ENCODE results near the gene DDAH1. TPM values are rescaled to one million over a fixed set of nuclear protein-coding genes. Genes with fewer than 3 reads are reported as not detected.

The DDAH1 gene
- total RNA-seq, 2 donors from 2014 or later: not detected

DNA sequence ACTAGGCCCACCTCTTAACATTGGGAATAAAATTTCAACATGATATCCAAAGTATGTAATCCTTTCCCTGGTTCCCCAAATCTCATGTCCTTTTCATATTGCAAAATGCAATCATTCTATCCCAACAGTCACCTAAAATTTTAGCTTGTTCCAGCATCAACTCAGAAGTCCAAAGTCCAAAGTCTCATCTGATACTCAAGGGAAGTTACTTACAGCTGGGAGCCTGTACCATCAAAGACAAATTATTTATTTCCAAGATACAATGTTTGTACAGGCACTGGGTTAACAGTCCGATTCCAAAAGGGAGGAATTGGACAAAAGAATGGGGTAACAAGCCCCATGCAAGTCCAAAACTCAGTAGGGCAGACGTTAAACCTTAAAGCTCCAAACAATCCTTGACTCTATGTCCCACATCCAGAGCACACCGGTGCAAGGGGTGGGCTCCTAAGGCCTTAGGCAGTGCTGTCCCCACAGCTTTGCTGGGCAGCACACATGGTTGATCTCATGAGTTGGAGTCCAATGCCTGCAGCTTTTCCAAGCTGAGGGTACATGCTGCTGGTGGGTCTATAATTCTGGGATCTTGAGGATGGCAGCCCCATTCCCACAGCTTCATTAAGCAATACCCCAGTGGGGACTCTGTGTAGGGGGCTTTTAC lies 78.8 kb downstream of the DDAH1 start:
- Mint-ChIP-seq H3K4me1 (ENCODE audit: low read depth in 2 of 2) (no peaks in the 10 kb centered on the region), H3K27ac (no peak overlapping the region)
- peak in 1 of 2 donors; percentile 15 for ATAC-seq

DNA sequence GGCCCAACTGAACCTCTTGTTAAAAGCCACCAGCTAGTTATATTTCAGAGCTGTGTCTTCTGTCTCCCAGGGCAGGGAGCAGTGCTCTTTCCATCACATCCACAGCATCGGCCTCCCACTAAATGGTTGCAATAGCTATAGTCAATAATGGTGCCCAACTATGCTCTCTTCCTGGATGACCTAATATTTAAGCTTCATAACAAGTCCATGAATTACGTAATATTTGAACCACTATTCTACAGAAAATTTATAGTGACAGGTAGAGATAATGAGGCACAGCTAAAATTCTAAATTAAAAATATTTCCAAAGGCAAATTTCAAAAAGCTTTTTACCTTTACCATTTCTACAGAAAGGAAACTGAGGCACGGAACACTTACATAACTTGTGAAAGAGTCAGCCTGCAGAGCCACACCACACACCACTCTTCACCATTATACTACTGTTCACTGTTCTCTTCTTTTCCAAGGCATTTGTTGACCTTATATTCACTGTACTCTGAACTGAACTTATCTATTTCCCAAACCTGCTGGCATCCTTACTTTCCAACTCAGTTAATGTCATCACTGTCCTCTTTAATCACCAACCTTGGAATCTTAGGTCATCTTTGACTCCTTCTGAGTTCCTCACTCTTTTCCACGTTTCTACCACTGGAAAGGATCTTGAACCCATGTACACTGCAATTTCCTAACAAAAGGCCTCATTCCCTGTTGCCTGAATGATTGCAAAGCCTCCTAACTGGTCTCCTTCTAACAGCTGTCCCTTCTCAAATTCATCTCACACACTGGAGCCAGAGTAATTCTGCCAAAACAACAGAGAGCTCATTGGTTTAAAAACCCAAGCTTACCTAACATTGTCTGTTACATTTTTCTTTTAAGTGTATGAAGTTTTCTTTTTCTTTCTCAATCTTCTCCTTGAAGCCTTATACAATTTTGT lies 85.5 kb downstream of the DDAH1 start:
- DNase-seq (ENCODE audit: low spot score) (no peak), ATAC-seq (no peak)
- Mint-ChIP-seq H3K27me3 (peaks cover 12 to 29% of the 10 kb centered on the region in 2 donors), H3K36me3 (no peaks in the 10 kb centered on the region), H3K27ac (no peak overlapping the region), H3K4me3 (no peak overlapping the region), H3K9me3 (peaks cover 5% of the 10 kb centered on the region), H3K4me1 (ENCODE audit: low read depth in 2 of 2) (no peaks in the 10 kb centered on the region)

More for the DNA sequence above, 78.8 kb downstream of the DDAH1 start:
- peaks cover 22 to 32% of the 10 kb centered on the region in 2 donors for H3K27me3 Mint-ChIP-seq
- H3K9me3 Mint-ChIP-seq: peaks cover 8% of the 10 kb centered on the region
- H3K36me3 Mint-ChIP-seq: peaks cover 8% of the 10 kb centered on the region
- H3K4me3 Mint-ChIP-seq: no peak overlapping the region
- no peak for DNase-seq (ENCODE audit: low spot score)

DNA sequence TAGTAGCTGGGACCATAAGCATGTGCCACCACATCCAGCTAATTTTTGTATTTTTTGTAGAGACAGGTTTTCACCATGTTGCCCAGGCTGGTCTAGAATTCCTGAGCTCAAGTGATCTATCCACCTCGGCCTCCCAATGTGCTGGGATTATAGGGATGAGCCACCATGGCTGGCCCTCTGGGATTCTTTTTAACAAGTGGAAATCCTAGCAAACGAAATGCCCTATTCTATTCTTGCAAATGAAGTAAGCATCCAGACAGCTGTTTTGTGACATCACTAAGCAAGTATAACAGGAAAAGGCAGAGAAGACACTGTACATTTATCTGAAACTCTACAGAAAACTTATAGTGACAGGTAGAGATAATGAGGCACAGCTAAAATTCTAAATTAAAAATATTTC lies 86.4 kb downstream of the DDAH1 start:
- H3K4me3 Mint-ChIP-seq: no peak overlapping the region
- H3K4me1 Mint-ChIP-seq (ENCODE audit: low read depth in 2 of 2): no peaks in the 10 kb centered on the region
- H3K36me3 Mint-ChIP-seq: no peaks in the 10 kb centered on the region
- no peak overlapping the region for H3K27ac Mint-ChIP-seq
- DNase-seq (ENCODE audit: low spot score): no peak
- H3K27me3 Mint-ChIP-seq: peaks cover 11 to 31% of the 10 kb centered on the region in 2 donors
- H3K9me3 Mint-ChIP-seq: peaks cover 5% of the 10 kb centered on the region
- ATAC-seq: no peak

DNA sequence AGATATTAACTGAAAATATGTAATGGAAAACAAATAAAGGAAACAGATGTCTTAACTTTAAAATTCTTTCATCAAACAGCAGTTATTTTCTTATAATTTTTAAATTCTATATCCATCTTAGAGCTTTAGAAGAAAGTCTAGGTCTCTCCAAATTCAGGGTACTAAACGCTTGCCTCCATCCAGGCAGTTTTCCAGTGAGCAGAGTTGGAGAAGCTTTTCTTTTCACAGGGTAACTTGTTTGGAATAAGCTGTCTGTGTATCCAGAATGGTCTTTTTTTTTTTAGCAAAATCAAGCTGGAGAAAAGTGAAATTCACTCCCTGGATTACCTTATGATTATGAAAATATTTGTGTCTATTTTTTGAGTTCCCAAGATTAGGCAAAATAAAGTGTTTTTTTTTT lies 88.6 kb downstream of the DDAH1 start:
- Mint-ChIP-seq H3K4me1 (ENCODE audit: low read depth in 2 of 2) (no peaks in the 10 kb centered on the region), H3K36me3 (no peaks in the 10 kb centered on the region), H3K27me3 (peaks cover 14 to 31% of the 10 kb centered on the region in 2 donors), H3K9me3 (no peaks in the 10 kb centered on the region), H3K27ac (no peak overlapping the region), H3K4me3 (no peak overlapping the region)
- DNase-seq (ENCODE audit: low spot score) (no peak), ATAC-seq (no peak)

DNA sequence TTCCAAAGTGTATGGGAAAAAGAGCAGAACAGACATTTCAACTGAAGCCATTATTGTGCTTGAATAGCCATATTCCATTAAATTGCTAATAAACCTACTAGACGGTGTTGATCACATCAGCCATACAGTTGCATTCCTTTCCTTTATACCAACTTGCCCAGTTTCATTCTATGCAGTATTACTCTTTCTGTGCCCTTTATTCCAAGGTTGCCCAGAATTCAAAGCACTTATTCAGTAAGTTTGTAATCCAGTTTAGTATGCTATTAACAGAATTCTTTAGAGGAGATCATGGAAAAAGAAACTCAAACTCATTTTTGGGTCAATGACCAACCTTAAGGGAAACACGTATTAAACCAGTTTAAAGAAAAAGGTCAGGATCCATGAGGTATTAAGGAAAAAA lies 89.5 kb downstream of the DDAH1 start:
- no peak for ATAC-seq
- Mint-ChIP-seq H3K27ac (no peak overlapping the region), H3K4me3 (no peak overlapping the region), H3K9me3 (no peaks in the 10 kb centered on the region), H3K27me3 (peaks cover 17 to 34% of the 10 kb centered on the region in 2 donors), H3K4me1 (ENCODE audit: low read depth in 2 of 2) (no peaks in the 10 kb centered on the region), H3K36me3 (no peaks in the 10 kb centered on the region)
- no peak for DNase-seq (ENCODE audit: low spot score)

DNA sequence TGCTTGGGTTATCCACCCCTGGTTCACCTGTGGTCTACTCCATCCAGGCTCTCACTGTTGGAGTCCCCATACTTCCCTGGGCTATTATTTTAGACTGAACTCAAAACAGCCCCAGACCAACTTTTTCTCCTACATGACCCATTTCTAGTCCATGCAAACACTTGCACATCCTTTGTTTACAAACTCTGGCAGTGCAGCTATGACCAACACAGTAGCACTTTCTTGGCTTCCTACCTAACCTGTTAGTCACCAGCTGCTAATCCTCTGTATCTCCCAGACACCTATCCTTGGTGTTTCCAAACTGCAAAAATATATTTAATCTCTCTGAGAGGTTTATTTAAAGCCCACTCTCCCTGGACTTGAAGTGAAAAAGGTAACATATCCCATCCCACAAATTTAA lies 90.8 kb downstream of the DDAH1 start:
- no peaks in the 10 kb centered on the region for H3K9me3 Mint-ChIP-seq
- no peak overlapping the region for H3K27ac Mint-ChIP-seq
- no peak for DNase-seq (ENCODE audit: low spot score)
- H3K4me3 Mint-ChIP-seq: no peak overlapping the region
- no peak for ATAC-seq
- peaks cover 23 to 44% of the 10 kb centered on the region in 2 donors for H3K27me3 Mint-ChIP-seq
- H3K36me3 Mint-ChIP-seq: no peaks in the 10 kb centered on the region
- H3K4me1 Mint-ChIP-seq (ENCODE audit: low read depth in 2 of 2): no peaks in the 10 kb centered on the region

DNA sequence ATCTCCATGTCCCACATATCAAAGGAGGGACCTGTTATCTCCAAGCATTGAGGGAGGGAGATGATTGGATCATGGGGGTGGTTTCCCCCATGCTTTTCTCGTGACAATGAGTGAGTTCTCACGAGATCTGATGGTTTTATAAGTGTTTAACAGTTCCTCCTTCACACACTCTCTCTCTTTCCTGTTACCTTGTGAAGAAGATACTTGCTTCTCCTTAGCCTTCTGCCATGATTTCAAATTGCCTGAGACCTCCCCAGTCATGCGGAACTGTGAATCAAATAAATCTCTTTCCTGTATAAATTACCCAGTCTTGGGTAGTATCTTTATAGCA lies 91.6 kb downstream of the DDAH1 start:
- no peak for ATAC-seq
- Mint-ChIP-seq H3K27me3 (peaks cover 23 to 44% of the 10 kb centered on the region in 2 donors), H3K4me1 (ENCODE audit: low read depth in 2 of 2) (no peaks in the 10 kb centered on the region), H3K27ac (no peak overlapping the region), H3K36me3 (no peaks in the 10 kb centered on the region), H3K9me3 (no peaks in the 10 kb centered on the region), H3K4me3 (no peak overlapping the region)
- DNase-seq (ENCODE audit: low spot score): no peak

DNA sequence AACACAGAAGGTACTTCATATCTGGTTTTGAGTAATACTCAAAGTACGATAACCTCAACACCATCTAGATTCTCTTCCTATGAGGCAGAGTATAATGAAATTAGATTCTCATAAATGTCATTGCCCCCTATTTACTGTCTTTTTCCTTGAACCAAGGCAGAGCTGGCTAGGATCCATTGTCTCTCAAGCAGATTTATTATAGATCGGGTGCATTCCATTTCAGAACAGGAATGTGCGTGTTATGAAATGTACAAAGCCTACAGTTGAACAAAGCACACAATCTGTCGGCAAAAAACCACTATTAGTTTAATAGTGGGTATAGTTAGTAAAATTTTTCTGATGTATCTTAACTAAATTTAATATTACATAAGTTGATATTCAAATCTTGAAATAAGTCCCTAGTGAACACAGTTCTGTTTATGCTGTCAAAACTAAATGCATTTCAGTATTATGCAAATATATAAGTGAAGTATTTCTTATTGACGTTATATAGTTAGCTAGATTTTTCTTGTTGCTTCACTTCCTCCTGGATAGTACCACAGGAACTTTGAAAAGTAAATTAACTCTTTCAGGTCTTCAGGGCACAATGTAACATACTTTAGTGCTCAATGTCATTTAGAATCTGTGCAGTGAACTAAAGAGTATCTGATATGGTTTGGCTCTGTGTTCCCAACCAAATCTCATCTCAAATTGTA lies 92.1 kb downstream of the DDAH1 start:
- Mint-ChIP-seq H3K4me3 (no peak overlapping the region), H3K4me1 (ENCODE audit: low read depth in 2 of 2) (no peaks in the 10 kb centered on the region), H3K9me3 (no peaks in the 10 kb centered on the region), H3K27ac (no peak overlapping the region), H3K27me3 (peaks cover 26 to 40% of the 10 kb centered on the region in 2 donors), H3K36me3 (no peaks in the 10 kb centered on the region)
- ATAC-seq (no peak), DNase-seq (ENCODE audit: low spot score) (no peak)

DNA sequence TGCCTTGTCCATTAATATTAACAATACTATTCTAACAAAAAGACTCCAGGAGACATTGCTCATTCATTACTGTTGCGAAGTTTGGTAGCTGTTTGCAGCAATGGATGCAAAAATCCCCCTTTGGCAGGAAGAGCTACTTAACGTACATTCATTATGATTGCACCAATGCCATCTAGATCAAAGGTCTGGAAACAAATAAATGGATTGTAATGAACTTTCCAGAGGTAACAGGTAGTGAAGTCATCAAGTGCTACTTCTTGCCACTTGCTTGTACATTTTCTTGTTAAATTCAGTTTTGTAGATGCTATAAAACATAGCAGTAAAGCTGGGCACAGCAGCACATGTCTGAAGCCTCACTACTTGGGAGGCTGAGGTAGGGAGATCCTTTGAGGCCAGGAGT lies 93.9 kb downstream of the DDAH1 start:
- no peak for DNase-seq (ENCODE audit: low spot score)
- Mint-ChIP-seq H3K36me3 (no peaks in the 10 kb centered on the region), H3K9me3 (no peaks in the 10 kb centered on the region), H3K27ac (no peak overlapping the region), H3K4me3 (no peak overlapping the region), H3K4me1 (ENCODE audit: low read depth in 2 of 2) (no peaks in the 10 kb centered on the region), H3K27me3 (peaks cover 29 to 36% of the 10 kb centered on the region in 2 donors)
- no peak for ATAC-seq

DNA sequence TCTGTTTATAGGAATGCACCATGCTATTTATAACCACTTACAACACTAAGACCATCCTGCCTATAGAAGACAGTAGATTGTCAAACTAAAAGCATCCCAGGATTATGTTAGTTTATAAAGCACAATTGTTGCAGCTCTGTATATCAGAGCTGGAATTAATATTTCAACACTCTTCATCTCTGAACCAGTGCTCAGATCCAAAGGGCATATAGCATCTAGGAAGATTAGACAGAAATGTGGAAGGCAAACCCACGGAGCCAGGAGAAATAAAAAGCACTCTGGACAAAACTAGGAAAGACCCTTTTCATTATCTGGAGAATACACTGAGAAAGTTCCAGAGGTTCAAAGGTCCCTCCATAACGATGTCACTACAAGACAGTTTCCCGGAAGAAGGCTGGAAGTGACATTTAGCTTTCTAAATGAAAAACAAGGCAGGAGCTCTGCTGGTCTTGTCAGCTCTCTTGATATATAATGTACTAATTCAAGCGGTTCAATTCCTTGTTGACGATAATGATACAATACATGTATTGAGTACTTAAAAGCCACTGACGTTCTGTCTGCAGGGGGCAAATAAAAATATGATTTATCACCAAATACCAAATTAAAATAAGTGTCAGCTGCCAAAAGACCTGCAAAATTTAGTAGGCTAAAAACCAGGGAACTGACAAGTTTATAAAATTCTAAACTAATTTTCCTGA lies 96.7 kb downstream of the DDAH1 start:
- H3K4me3 Mint-ChIP-seq: no peak overlapping the region
- ATAC-seq (no peak), DNase-seq (ENCODE audit: low spot score) (no peak)
- H3K27ac Mint-ChIP-seq: no peak overlapping the region
- peaks cover 17 to 23% of the 10 kb centered on the region in 2 donors for H3K27me3 Mint-ChIP-seq
- no peaks in the 10 kb centered on the region for H3K9me3 Mint-ChIP-seq
- no peaks in the 10 kb centered on the region for H3K4me1 Mint-ChIP-seq (ENCODE audit: low read depth in 2 of 2)
- H3K36me3 Mint-ChIP-seq: no peaks in the 10 kb centered on the region

DNA sequence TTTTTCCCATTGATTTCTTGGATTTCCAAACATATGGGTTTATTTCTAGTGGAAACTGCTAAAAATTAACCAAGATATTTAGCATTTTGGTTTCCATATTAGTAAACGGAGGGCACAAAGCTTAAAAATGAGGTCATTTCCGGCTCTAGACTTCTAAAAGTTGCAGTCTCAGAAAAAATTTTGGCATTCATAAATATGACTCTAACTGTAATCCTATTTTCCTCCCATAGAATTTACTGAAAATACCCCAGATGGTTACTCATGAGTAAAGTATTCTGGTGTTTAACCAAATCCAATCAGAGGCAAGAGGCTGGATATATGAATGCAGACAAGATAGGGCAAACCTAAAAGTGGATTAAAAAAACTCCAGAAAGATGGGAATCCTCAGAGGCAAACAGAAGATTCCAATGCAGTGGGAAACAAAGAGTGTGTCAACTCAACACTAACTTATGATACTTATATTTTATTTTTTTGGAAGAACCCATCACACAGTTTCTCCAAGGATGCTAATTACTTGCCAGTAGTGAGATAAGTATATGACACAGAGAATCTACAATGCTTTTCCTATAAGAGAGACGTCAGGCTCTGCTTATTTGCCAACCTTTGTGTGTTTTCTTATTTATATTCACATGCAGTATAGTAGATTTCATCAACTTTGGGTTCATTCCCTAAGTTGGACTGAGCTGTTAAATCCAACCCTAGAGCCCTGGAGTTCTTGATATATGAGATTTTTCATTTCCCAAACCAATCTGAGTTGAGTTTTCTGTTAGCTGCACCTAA lies 98.4 kb downstream of the DDAH1 start:
- DNase-seq (ENCODE audit: low spot score) (no peak), ATAC-seq (no peak)
- Mint-ChIP-seq H3K36me3 (no peaks in the 10 kb centered on the region), H3K4me3 (no peak overlapping the region), H3K27me3 (peaks cover 17 to 20% of the 10 kb centered on the region in 2 donors), H3K4me1 (ENCODE audit: low read depth in 2 of 2) (no peaks in the 10 kb centered on the region), H3K9me3 (no peaks in the 10 kb centered on the region), H3K27ac (no peak overlapping the region)

DNA sequence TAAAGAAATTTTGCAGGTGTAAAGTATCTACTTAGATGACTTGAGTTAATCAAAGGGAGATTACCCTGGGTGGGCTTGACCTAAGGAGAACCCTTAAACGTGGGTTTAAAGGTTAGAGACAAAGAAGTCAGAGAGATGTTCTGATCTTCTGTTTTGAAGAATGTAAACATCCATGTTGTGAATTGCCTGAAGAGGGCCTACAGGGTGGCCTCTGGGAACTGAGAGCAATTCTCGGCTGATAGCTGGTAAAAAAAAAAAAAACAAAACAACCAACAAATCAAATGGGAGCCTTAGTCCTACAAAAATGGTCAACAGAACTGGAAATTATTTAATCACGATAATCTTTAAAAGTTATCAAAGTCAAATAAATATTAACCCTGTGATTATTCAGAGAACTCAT lies 99.1 kb downstream of the DDAH1 start:
- Mint-ChIP-seq H3K4me1 (ENCODE audit: low read depth in 2 of 2) (no peaks in the 10 kb centered on the region), H3K36me3 (no peaks in the 10 kb centered on the region), H3K4me3 (no peak overlapping the region), H3K27me3 (peaks cover 17 to 20% of the 10 kb centered on the region in 2 donors), H3K27ac (no peak overlapping the region), H3K9me3 (no peaks in the 10 kb centered on the region)
- DNase-seq (ENCODE audit: low spot score) (no peak), ATAC-seq (no peak)

DNA sequence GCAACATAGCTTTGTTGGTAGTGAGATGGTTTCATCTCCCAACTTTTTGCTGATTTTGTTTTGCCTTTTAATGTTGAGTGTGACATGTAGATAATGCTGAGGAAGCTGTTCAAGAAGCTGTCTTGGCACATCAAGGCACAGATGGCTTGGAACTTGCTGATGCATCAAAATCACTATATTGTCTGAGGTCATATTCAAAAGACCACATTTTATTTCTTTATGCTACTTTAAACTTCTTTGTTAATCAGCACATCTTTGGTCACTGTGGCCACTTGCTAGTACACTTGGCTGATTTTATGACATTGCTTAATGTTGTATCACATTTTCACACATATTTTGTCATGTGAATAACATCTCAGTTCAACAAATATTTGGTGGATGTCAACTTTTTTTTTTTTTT lies 101.4 kb downstream of the DDAH1 start:
- peaks cover 5 to 13% of the 10 kb centered on the region in 2 donors for H3K27me3 Mint-ChIP-seq

More for the DNA sequence above, 101.4 kb downstream of the DDAH1 start:
- Mint-ChIP-seq H3K4me1 (ENCODE audit: low read depth in 2 of 2) (no peaks in the 10 kb centered on the region), H3K4me3 (no peak overlapping the region), H3K9me3 (peaks cover 2% of the 10 kb centered on the region), H3K27ac (no peak overlapping the region), H3K36me3 (no peaks in the 10 kb centered on the region)
- DNase-seq (ENCODE audit: low spot score): no peak
- no peak for ATAC-seq
